ENCODE measurements around the gene DEPDC1B.
"Not testable (repeated sequence)": the region's sequence is repeated elsewhere in the genome, so short reads cannot be mapped to it uniquely, and the experiment has no call there.

GRCh38 chr5:60711892-60712291, 11.9 kb upstream of the DEPDC1B start:
- not testable (repeated sequence) for TF ChIP-seq POLR2A, POLR2AphosphoS5, POU2F2, TAF1, SPI1 (IDR thresholded peaks at IDR 0.05; ENCODE audit: low read depth, low read length)
